Keratinocyte (primary cell): ENCODE measurements around the gene NUMBL.

Source experiments
- CTCF ChIP-seq, 3 experiments: IDR thresholded peaks in 1 of 3; conservative IDR thresholded peaks in 1 of 3; optimal IDR thresholded peaks in 1 of 3; 2 replicates in 2 of 3; 3 replicates in 1 of 3; pipeline versions ENCODE3 to v1.5.1; 2011; ENCODE audit warnings: low read length in 3 of 3, mild to moderate bottlenecking in 3 of 3, moderate library complexity in 2 of 3, control low read depth in 1 of 3, inconsistent platforms in 1 of 3; ENCODE audit not compliant: insufficient read depth in 2 of 3; ENCODE audit errors: extremely low read depth in 1 of 3
- EZH2 ChIP-seq: IDR thresholded peaks from one replicate; pipeline ENCODE4 v1.6.1; 2012; ENCODE audit warnings: inconsistent platforms, mild to moderate bottlenecking, low read length, moderate library complexity

- TF ChIP-seq CTCF (optimal IDR thresholded peaks at IDR 0.05 in 1 of 3, IDR thresholded peaks at IDR 0.05 in 1 of 3, conservative IDR thresholded peaks at IDR 0.05 in 1 of 3; ENCODE audit: extremely low read depth in 1 of 3, insufficient read depth in 2 of 3, low read length in 3 of 3) = peak in 1 of 3 experiments; percentile 18
- TF ChIP-seq EZH2 = no peak
Measured at GRCh38 chr19:40691421-40692211, 1.2 kb upstream of the NUMBL start.
